IMR-90 (cell line): ENCODE data around the gene COL1A1. TPM values are rescaled to one million over a fixed set of nuclear protein-coding genes. Genes with fewer than 3 reads are reported as not detected.

Experiments used
- ATAC-seq: fragments of 200-7000 bp; cut with Tn5 transposase; 2 replicates; pipeline ENCODE4 v1.9.1; 2020; ENCODE audit warnings: low read depth, mild to moderate bottlenecking, moderate library complexity
- BruUV-seq: library from RNA; stranded (reverse); fragments of 400-500 nt; replicated peaks from 2 replicates; lab custom pipeline; 2021; lab: Mats Ljungman, UMichigan
- CTCF ChIA-PET: fragments of 300-600 bp; formaldehyde crosslinking; extraction: SDS; loops from one replicate; lab custom pipeline; 2021; ENCODE audit warnings: antibody characterized with exemption; lab: Yijun Ruan, JAX
- POLR2A ChIA-PET: fragments of 300-600 bp; sonication (Branson Sonifier 250); formaldehyde crosslinking; loops from one replicate; lab custom pipeline; 2022; ENCODE audit warnings: antibody characterized with exemption; ENCODE audit not compliant: unreplicated experiment; lab: Charles Lee
- DNase-seq: peaks from one replicate; pipeline ENCODE4 v3.0.0; 2013
- H2AFZ ChIP-seq: replicated peaks from 2 replicates; pipeline ENCODE3; 2013; ENCODE audit warnings: low read length, mild to moderate bottlenecking; ENCODE audit not compliant: poor library complexity
- H2AK5ac ChIP-seq: 2 replicates; pipeline ENCODE4 v1.6.1; 2013; ENCODE audit warnings: low read depth, low read length, inconsistent platforms
- H2AK9ac ChIP-seq: replicated peaks from 2 replicates; pipeline ENCODE3; 2013; ENCODE audit warnings: mild to moderate bottlenecking, low read depth, low read length, moderate library complexity; ENCODE audit not compliant: poor library complexity
- H2BK120ac ChIP-seq: 2 replicates; pipeline ENCODE4 v1.6.1; 2013; ENCODE audit warnings: low read depth, low read length, inconsistent platforms
- H2BK15ac ChIP-seq: 3 replicates; pipeline ENCODE4 v1.6.1; 2013; ENCODE audit warnings: low read depth, low read length, inconsistent platforms
- H2BK20ac ChIP-seq: 2 replicates; pipeline ENCODE4 v1.6.1; 2013; ENCODE audit warnings: low read depth, mild to moderate bottlenecking, inconsistent platforms, low read length, moderate library complexity
- H2BK5ac ChIP-seq: 2 replicates; pipeline ENCODE4 v1.6.1; 2013; ENCODE audit warnings: mild to moderate bottlenecking, low read depth, low read length, inconsistent platforms; ENCODE audit not compliant: poor library complexity, severe bottlenecking
- H3K14ac ChIP-seq: replicated peaks from 2 replicates; pipeline ENCODE4 v1.6.1; 2013; ENCODE audit warnings: low read depth, low read length, inconsistent platforms
- H3K18ac ChIP-seq: 2 replicates; pipeline ENCODE4 v1.6.1; 2013; ENCODE audit warnings: low read depth, low read length, control low read depth
- H3K23ac ChIP-seq: 2 replicates; pipeline ENCODE4 v1.6.1; 2013; ENCODE audit warnings: low read depth, low read length, inconsistent platforms
- H3K27ac ChIP-seq: 2 replicates; pipeline ENCODE4 v1.5.1; 2013; ENCODE audit warnings: mild to moderate bottlenecking, control low read depth, low read length; ENCODE audit not compliant: insufficient read depth
- H3K27me3 ChIP-seq: 2 replicates; pipeline ENCODE4 v1.6.1; 2013; ENCODE audit warnings: low read length; ENCODE audit not compliant: control insufficient read depth, insufficient read depth
- H3K36me3 ChIP-seq: 2 replicates; pipeline ENCODE4 v1.6.1; 2013; ENCODE audit warnings: low read length, mixed read lengths; ENCODE audit not compliant: control insufficient read depth, insufficient read depth
- H3K4ac ChIP-seq: 2 replicates; pipeline ENCODE4 v1.6.1; 2013; ENCODE audit warnings: low read depth, low read length, inconsistent platforms
- H3K4me1 ChIP-seq: 2 replicates; pipeline ENCODE4 v1.6.1; 2013; ENCODE audit warnings: low read length, mixed read lengths; ENCODE audit not compliant: control insufficient read depth, insufficient read depth
- H3K4me2 ChIP-seq: 2 replicates; pipeline ENCODE4 v1.6.1; 2013; ENCODE audit warnings: low read depth, mild to moderate bottlenecking, control low read depth, low read length, moderate library complexity
- H3K4me3 ChIP-seq: 2 replicates; pipeline ENCODE4 v1.5.1; 2013; ENCODE audit warnings: low read depth, mild to moderate bottlenecking, control low read depth, low read length, moderate library complexity; ENCODE audit not compliant: insufficient read depth
- H3K56ac ChIP-seq: 2 replicates; pipeline ENCODE4 v1.6.1; 2013; ENCODE audit warnings: low read length, inconsistent platforms; ENCODE audit not compliant: insufficient read depth; ENCODE audit errors: extremely low read depth
- H3K79me1 ChIP-seq, 2 experiments: 2 replicates each; pipeline ENCODE4 v1.6.1; 2013; ENCODE audit warnings: low read length in 2 of 2, inconsistent platforms in 1 of 2, low read depth in 1 of 2
- H3K9ac ChIP-seq: 2 replicates; pipeline ENCODE4 v1.6.1; 2013; ENCODE audit warnings: low read depth, low read length, control low read depth
- H3K9me1 ChIP-seq: 2 replicates; pipeline ENCODE4 v1.6.1; 2013; ENCODE audit warnings: low read length, inconsistent platforms; ENCODE audit not compliant: insufficient read depth
- H3K9me3 ChIP-seq: 2 replicates; pipeline ENCODE4 v1.6.1; 2013; ENCODE audit warnings: low read length; ENCODE audit not compliant: control insufficient read depth, insufficient read depth
- H4K20me1 ChIP-seq: 2 replicates; pipeline ENCODE4 v1.6.1; 2013; ENCODE audit warnings: low read length, inconsistent platforms; ENCODE audit not compliant: insufficient read depth
- H4K5ac ChIP-seq: 2 replicates; pipeline ENCODE4 v1.6.1; 2013; ENCODE audit warnings: mild to moderate bottlenecking, low read depth, low read length, control low read depth
- H4K8ac ChIP-seq, 2 experiments: 2 replicates each; pipeline ENCODE4 v1.6.1; 2013; ENCODE audit warnings: low read depth in 2 of 2, low read length in 2 of 2, control low read depth in 1 of 2, inconsistent platforms in 1 of 2
- H4K91ac ChIP-seq: 2 replicates; pipeline ENCODE4 v1.6.1; 2013; ENCODE audit warnings: low read depth, low read length, inconsistent platforms; ENCODE audit not compliant: insufficient read depth
- BHLHE40 ChIP-seq: fragments of 150-350 bp; IDR thresholded peaks from 2 replicates; pipeline ENCODE4 v1.6.1; 2016; ENCODE audit warnings: mild to moderate bottlenecking, low read depth, low read length
- CHD1 ChIP-seq: IDR thresholded peaks from 2 replicates; pipeline ENCODE4 v1.6.1; 2012; ENCODE audit warnings: low read depth, low read length, improper control_type of control experiment
- FOS ChIP-seq: fragments of 150-350 bp; IDR thresholded peaks from 2 replicates; pipeline ENCODE4 v1.6.1; 2016; ENCODE audit warnings: low read depth, low read length
- MAFK ChIP-seq: IDR thresholded peaks from 2 replicates; pipeline ENCODE4 v1.6.1; 2012; ENCODE audit warnings: low read depth, low read length, improper control_type of control experiment
- MAZ ChIP-seq: IDR thresholded peaks from 2 replicates; pipeline ENCODE4 v1.6.1; 2012; ENCODE audit warnings: low read depth, mild to moderate bottlenecking, low read length, improper control_type of control experiment, moderate library complexity, borderline replicate concordance
- NFE2L2 ChIP-seq: fragments of 150-350 bp; IDR thresholded peaks from 2 replicates; pipeline ENCODE4 v1.6.1; 2016; ENCODE audit warnings: low read depth, mild to moderate bottlenecking, low read length
- POLR2A ChIP-seq: IDR thresholded peaks from 2 replicates; pipeline ENCODE4 v1.6.1; 2012; ENCODE audit warnings: mild to moderate bottlenecking, low read depth, low read length
- RFX5 ChIP-seq: IDR thresholded peaks from 2 replicates; pipeline ENCODE4 v1.8.0; 2012; ENCODE audit warnings: low read depth, mild to moderate bottlenecking, low read length, moderate library complexity
- SMC3 ChIP-seq: fragments of 150-350 bp; IDR thresholded peaks from 2 replicates; pipeline ENCODE4 v1.6.1; 2016; ENCODE audit warnings: low read depth, mild to moderate bottlenecking, antibody characterized with exemption, low read length, moderate library complexity
- WGBS, 2 experiments: methylation state at CpG; one replicate each; pipeline versions ENCODE4 v1.1.5 to v1.1.7; 2013; ENCODE audit warnings: missing lambda C conversion rate in 2 of 2; ENCODE audit not compliant: insufficient read length in 1 of 2; ENCODE audit errors: extremely low coverage in 2 of 2; 5-methylcytosine and 5-hydroxymethylcytosine counted together
- dilution Hi-C: fragments of 300-500 bp; cut with HindIII; formaldehyde crosslinking; loops from one replicate; pipeline ENCODE4 v1.14.3; 2018; ENCODE audit warnings: low sequenced_read_pairs; ENCODE audit not compliant: unreplicated experiment
- in situ Hi-C: fragments of 300-500 bp; cut with MboI; formaldehyde crosslinking; loops from 3 replicates; pipeline ENCODE4 v1.14.3; 2019; ENCODE audit warnings: low sequenced_read_pairs, inconsistent platforms, mixed read lengths
- intact Hi-C: fragments of 100-400 bp; cut with micrococcal nuclease; formaldehyde crosslinking; loops from 2 replicates; pipeline ENCODE4 v1.10.0; 2022
- polyA plus RNA-seq, 3 experiments: library from polyadenylated mRNA; depleted of rRNA; stranded (reverse); fragments of >200 nt; gene quantifications; 2 replicates each; pipeline ENCODE4 v1.2.3, GENCODE V29; 2012; ENCODE audit warnings: low replicate concordance in 1 of 3
- total RNA-seq: library from RNA; depleted of rRNA; stranded (reverse); fragments of >200 nt; gene quantifications from 2 replicates; pipeline ENCODE4 v1.2.3, GENCODE V29; 2012
- TF ChIP-seq, protein P1 (sequence below): conservative IDR thresholded peaks from 2 replicates; pipeline ENCODE4 v1.5.1; 2012; ENCODE audit warnings: mild to moderate bottlenecking, low read depth, low read length, improper control_type of control experiment
- TF ChIP-seq, protein P2 (sequence below): fragments of 150-350 bp; IDR thresholded peaks from 2 replicates; pipeline ENCODE4 v1.6.1; 2016; ENCODE audit warnings: low read depth, mild to moderate bottlenecking, low read length, moderate library complexity, borderline replicate concordance

The COL1A1 gene
- total and polyA plus RNA-seq, 2 of the 4 experiments (the other 2 are of a cell fraction) = 2,180 to 4,350 TPM

- POLR2A ChIA-PET = interaction anchor here (0.6 to 8.6 kb wide), 4 partner anchors 7 to 60 kb away, joined by 4 to 159 read pairs (median 86); partner anchors contain the start of gene COL1A1
- in situ Hi-C loops = no loop called here
- no peak overlapping the region for H3K9ac ChIP-seq
Measured at GRCh38 chr17:50207792-50208567, 6.5 kb upstream of the COL1A1 start.

More at GRCh38 chr17:50207792-50208567, 6.5 kb upstream of the COL1A1 start:
- DNase-seq (no peak), ATAC-seq (no peak)
- Histone ChIP-seq H3K14ac (peak overlapping the region; percentile 89), H3K18ac (peak overlapping the region; percentile 71), H3K23ac (peak overlapping the region; percentile 97), H3K36me3 (no peaks in the 10 kb centered on the region), H2BK15ac (peak overlapping the region; percentile 99; the same call in 2 of the 3 replicates), H3K56ac (peak overlapping the region; percentile 22; the same call in 1 of the 2 replicates), H3K4me3 (no peak overlapping the region), H3K27ac (peak overlapping the region; percentile 95), H4K20me1 (no peaks in the 10 kb centered on the region), H3K79me1 (peaks cover 19 to 79% of the 10 kb centered on the region in 2 experiments; a peak in 3 of 4 replicates), H3K27me3 (no peaks in the 10 kb centered on the region), H2BK120ac (peak overlapping the region; percentile 99), H2AK5ac (peak overlapping the region; percentile 100), H3K9me3 (no peaks in the 10 kb centered on the region), H3K4me2 (no peak overlapping the region; the same call in 1 of the 2 replicates), H4K5ac (no peak overlapping the region; the same call in 1 of the 2 replicates), H2BK5ac (peak overlapping the region; percentile 91), H3K9me1 (peaks cover 38% of the 10 kb centered on the region), H3K4ac (peak overlapping the region; percentile 99), H2BK20ac (peak overlapping the region; percentile 98), H4K8ac (peak overlapping the region; percentile 39 to 96; a peak in 2 of 4 replicates), H2AFZ (peak overlapping the region; percentile 38), H4K91ac (peak overlapping the region; percentile 99), H2AK9ac (peak overlapping the region; percentile 100), H3K4me1 (peaks cover 73% of the 10 kb centered on the region)
- TF ChIP-seq BHLHE40 (no peak), FOS (no peak), CHD1 (no peak), MAFK (no peak), NFE2L2 (no peak), SMC3 (no peak), RFX5 (no peak), POLR2A (no peak), MAZ (no peak)
- TF ChIP-seq, protein P1, sequence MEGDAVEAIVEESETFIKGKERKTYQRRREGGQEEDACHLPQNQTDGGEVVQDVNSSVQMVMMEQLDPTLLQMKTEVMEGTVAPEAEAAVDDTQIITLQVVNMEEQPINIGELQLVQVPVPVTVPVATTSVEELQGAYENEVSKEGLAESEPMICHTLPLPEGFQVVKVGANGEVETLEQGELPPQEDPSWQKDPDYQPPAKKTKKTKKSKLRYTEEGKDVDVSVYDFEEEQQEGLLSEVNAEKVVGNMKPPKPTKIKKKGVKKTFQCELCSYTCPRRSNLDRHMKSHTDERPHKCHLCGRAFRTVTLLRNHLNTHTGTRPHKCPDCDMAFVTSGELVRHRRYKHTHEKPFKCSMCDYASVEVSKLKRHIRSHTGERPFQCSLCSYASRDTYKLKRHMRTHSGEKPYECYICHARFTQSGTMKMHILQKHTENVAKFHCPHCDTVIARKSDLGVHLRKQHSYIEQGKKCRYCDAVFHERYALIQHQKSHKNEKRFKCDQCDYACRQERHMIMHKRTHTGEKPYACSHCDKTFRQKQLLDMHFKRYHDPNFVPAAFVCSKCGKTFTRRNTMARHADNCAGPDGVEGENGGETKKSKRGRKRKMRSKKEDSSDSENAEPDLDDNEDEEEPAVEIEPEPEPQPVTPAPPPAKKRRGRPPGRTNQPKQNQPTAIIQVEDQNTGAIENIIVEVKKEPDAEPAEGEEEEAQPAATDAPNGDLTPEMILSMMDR = no peak
- TF ChIP-seq, protein P2, sequence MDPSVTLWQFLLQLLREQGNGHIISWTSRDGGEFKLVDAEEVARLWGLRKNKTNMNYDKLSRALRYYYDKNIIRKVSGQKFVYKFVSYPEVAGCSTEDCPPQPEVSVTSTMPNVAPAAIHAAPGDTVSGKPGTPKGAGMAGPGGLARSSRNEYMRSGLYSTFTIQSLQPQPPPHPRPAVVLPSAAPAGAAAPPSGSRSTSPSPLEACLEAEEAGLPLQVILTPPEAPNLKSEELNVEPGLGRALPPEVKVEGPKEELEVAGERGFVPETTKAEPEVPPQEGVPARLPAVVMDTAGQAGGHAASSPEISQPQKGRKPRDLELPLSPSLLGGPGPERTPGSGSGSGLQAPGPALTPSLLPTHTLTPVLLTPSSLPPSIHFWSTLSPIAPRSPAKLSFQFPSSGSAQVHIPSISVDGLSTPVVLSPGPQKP = no peak
- intact Hi-C loops = no loop called here
- BruUV-seq = no TSS peak
- CTCF ChIA-PET = no interaction called here
- dilution Hi-C loops = no loop called here
- 100% methylated on average over 2 of the region's 8 CpGs; no CpG with 5 or more reads in 1 of the 2 experiments for whole genome bisulfite sequencing, 2 experiments
